GM21515 (cell line): ENCODE measurements around the gene KIF13A.

ENCODE experiments used
- ATAC-seq: cut with Tn5 transposase; IDR thresholded peaks from one replicate; pipeline ENCODE4 v1.9.1; 2021; ENCODE audit not compliant: unreplicated experiment

The KIF13A gene

GRCh38 chr6:17730078-17730704 lies 257.2 kb downstream of the KIF13A start:
- no peak for ATAC-seq

DNA sequence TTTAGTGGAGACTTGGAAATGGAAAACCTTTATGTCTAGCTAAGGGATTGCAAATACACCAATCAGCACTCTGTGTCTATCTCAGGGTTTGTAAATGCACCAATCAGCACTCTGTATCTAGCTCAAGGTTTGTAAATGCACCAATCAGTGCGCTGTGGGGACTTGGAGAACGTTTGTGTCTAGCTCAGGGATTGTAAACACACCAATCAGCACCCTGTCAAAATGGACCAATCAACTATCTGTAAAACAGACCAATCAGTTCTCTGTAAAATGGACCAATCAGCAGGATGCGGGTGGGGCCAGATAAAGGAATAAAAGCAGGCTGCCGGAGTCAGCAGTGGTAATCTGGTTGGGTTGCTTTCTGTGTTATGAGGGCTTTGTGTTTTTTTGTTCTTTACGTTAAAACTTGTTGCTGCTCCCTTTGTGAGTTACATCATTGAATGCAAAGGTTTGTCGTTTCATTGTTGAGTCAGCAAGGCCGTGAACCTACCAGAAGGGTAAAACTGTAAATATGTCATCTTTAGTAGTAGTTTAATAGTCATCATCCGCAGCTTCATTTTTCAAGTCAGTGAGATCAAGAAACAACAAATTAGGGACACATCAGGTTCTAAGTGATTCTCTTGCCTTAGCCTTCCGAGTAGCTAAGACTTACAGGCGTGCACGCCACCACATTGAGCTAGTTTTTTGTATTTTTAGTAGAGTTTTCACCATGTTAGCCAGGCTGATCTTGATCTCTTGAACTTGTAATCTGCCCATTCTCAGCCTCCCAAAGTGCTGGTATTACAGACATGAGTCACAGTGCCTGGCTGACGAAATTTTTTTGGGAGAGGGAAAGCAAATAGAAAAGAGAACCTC lies 258.0 kb downstream of the KIF13A start:
- no peak for ATAC-seq

GRCh38 chr6:17728551-17729222 lies 258.7 kb downstream of the KIF13A start:
- no peak for ATAC-seq

DNA sequence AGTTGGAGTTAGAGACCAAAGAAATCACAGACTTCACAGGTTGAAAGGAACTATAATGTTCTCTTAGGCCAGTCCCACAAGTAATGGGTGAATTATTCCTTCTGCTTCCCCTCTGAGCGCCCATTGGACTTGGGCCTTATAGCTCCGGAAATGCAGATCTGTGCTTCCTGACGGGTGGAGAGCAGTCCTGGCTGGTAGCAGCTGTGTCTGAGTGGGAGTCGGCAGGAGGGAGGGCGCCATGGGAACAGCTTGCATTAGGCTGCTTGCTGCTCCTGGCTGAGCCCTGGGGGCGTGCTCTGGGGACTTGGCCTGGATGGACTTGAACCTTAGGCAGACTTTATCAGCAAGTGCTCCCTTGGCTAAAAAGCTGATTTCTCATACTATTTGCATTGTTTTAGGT lies 262.4 kb downstream of the KIF13A start:
- ATAC-seq = no peak

DNA sequence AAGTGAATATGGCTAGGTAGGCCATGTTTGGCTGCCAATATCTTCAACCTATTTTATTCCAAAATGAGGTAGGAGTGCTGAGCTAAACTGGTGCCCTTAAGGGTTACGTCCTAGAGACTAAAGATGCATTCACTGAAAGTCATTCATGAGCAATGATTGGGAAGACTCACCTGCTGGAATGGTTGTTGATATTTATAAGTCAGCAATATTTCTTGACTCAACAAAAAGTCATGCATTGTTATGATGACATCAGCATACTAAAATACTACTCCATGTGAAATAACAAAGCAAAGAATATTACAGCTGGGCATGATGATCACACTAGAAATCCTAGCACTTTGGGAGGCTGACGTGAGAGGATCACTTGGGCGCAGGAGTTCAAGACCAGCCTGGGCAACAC lies 263.1 kb downstream of the KIF13A start:
- ATAC-seq = no peak

- no peak for ATAC-seq
Measured at GRCh38 chr6:17721671-17722070, 265.8 kb downstream of the KIF13A start.

GRCh38 chr6:17719323-17720041 lies 268.0 kb downstream of the KIF13A start:
- ATAC-seq = no peak

DNA sequence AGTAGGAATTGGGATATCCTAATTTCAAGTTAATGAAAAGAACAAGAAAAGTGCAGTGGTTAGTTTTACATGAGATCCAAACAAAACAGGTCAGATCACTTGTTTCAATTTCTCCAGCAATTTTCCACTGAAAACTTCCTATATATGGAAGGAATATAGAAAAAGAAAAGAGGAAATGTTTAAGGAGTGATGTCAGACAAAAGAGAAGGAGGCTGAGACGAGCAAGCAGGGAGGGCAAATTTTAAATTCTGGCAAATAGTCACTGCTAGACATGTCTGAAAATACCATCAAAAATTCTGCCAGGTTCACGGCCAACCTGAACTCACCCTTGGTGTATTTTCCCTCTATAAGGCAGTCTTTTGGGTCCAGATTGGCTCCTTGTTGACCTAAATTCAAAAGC lies 271.2 kb downstream of the KIF13A start:
- no peak for ATAC-seq

GRCh38 chr6:17714879-17715851 lies 272.3 kb downstream of the KIF13A start:
- no peak for ATAC-seq

DNA sequence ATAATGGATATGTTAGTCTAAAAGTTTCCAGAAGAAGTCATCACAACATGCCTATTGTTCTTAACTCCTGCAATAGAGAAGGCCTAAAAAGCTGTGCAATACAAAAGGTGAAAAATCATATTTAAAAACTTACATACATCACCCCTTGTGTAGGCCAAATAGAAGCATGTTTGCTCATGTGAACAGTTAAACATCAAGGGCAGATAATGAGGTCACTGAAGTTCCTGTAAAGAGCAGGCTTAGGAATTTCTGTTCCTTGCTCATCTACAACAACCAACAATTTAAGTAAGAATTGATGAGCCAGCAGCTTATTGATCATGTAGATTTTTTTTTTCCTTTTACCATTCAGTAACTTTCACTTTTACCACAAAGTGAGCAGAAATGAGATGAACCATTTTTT lies 273.3 kb downstream of the KIF13A start:
- no peak for ATAC-seq

DNA sequence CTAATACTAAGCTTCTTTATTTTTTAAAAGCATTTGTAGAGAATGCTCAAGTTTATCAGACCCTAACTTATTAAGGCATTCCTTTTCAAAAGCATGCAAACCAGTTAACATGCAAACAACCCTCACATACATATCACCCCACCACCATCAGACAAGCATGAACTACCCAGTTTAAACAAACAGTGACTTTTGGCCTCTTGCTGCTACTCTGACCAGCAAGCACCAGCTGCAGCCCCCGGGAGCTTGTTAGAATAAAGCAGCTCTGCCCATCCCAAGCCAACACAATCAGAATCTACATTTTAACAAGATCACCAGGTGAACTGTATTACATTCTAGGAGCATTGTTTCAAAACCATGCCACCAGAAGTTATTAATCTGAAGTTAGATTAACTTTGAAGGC lies 274.9 kb downstream of the KIF13A start:
- ATAC-seq = no peak

GRCh38 chr6:17710331-17710730 lies 277.1 kb downstream of the KIF13A start:
- ATAC-seq = no peak

GRCh38 chr6:17709476-17709875 lies 278.0 kb downstream of the KIF13A start:
- ATAC-seq = no peak
